Limb (tissue), 2 donors: ENCODE results near the gene OR2AP1.
"Not testable (repeated sequence)": the region's sequence is repeated elsewhere in the genome, so short reads cannot be mapped to it uniquely, and the experiment has no call there.

ENCODE experiments used
- DNase-seq, 2 donors: peaks; one replicate each; pipeline ENCODE4 v3.0.0-alpha.2; 2016; ENCODE audit errors: extremely low spot score in 2 of 2

OR2AP1 gene

DNA sequence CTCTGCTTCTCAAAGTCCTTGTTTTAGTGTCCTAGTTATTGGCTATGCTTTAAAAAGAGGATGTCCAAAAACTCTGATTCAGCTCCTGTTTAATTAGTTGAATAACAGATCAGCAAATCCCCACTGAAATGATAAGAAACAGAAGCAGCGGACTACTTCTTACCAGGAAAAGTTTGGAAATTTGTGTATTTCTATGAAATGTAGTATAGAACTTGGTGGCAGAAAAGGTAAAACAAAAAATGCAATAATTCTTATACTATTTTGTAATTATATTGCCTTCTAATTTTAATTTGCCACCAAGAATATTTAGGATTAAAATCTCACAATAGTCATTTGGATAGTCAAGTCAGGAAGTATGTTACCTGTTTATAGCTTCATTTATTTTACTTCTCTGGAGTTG is at the start of gene OR2AP1:
Gene OR2AP1, plus strand, starts transcription at position 301 of the 400 bp plus-strand sequence. CDS start 1,947 bp downstream, outside the sequence.
- DNase-seq = no peak

DNA sequence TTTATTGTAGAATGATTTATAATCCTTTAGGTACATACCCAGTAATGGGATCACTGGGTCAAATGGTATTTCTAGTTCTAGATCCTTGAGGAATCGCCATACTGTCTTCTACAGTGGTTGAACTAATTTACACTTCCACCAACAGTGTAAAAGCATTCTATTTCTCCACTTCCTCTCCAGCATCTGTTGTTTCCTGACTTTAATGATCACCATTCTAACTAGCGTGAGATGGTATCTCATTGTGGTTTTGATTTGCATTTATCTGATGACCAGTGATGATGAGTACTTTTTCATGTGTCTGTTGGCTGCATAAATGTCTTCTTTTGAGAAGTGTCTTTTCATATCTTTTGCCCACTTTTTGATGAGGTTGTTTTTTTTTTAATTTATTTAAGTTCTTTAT is 24.0 kb upstream of the OR2AP1 start:
- DNase-seq = not testable (repeated sequence)

- no peak for DNase-seq
Observed at GRCh38 chr12:55548756-55549155, 23.5 kb upstream of the OR2AP1 start.

GRCh38 chr12:55549302-55549701 is 23.0 kb upstream of the OR2AP1 start, which contains the start of gene OR6C4:
Gene OR6C4, plus strand, starts transcription at chr12:55549602. Its CDS starts 1,625 bp downstream, at chr12:55551227.
- DNase-seq = no peak

- no peak for DNase-seq
Observed at GRCh38 chr12:55554296-55554695, 18.0 kb upstream of the OR2AP1 start.

DNA sequence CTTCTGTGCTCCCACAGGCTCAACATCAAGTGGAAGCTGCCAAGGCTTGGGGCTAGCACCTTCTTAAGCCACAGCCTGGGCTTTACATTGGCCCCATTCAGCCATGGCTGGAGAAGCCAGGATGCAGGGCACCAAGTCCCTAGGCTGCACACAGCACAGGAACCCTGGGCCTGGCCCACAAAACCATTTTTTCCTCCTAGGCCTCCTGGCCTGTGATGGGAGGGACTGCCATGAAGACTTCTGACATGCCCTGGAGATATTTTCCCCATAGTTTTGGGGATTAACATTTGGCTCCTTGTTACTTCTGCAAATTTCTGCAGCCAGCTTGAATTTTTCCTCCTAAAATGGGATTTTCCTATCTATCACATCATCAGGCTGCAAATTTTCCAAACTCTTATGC is 2.2 kb upstream of the OR2AP1 start:
- not testable (repeated sequence) for DNase-seq

DNA sequence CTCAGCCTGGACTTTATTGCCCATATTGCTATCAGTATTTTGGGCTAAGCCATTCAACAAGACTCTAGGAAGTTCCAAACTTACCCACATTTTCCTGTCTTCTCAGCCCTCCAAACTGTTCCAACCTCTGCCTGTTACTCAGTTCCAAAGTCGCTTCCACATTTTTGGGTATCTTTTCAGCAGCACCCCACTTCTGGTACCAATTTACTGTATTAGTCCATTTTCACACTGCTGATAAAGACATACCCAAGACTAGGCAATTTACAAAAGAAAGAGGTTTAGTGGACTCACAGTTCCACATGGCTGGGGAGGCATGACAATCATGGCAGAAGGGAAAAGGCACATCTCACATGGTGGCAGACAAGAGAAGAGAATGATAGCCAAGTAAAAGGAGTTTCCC is 1.6 kb upstream of the OR2AP1 start:
- not testable (repeated sequence) for DNase-seq

DNA sequence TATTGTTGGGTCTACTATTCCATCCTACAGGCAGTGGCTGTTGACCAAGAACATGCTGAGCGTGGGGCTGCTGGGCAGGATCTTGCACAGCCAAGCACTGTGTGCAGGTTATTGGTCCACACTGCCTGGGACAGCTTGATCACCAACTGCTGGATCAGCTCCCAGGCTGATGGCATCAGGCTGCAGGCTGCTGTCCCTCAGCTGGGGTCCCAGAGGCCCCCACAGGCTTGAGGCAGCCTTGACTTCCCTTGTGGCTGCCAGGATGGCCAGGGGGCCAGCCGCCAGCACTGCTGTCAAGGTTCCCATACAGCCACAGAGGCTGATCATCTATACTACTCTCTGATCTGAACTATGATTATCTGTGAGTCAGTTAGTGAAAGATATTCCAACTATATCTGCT is 9.8 kb downstream of the OR2AP1 start:
- no peak for DNase-seq

GRCh38 chr12:55585817-55586216 is 13.5 kb downstream of the OR2AP1 start:
- no peak for DNase-seq

DNA sequence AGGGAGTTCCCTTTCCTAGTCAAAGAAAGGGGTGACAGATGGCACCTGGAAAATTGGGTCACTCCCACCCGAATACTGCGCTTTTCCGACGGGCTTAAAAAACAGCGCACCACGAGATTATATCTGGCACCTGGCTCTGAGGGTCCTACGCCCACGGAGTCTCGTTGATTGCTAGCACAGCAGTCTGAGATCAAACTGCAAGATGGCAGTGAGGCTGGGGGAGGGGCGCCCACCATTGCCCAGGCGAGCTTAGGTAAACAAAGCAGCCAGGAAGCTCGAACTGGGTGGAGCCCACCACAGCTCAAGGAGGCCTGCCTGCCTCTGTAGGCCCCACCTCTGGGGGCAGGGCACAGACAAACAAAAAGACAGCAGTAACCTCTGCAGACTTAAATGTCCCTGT is 17.9 kb downstream of the OR2AP1 start:
- not testable (repeated sequence) for DNase-seq

DNA sequence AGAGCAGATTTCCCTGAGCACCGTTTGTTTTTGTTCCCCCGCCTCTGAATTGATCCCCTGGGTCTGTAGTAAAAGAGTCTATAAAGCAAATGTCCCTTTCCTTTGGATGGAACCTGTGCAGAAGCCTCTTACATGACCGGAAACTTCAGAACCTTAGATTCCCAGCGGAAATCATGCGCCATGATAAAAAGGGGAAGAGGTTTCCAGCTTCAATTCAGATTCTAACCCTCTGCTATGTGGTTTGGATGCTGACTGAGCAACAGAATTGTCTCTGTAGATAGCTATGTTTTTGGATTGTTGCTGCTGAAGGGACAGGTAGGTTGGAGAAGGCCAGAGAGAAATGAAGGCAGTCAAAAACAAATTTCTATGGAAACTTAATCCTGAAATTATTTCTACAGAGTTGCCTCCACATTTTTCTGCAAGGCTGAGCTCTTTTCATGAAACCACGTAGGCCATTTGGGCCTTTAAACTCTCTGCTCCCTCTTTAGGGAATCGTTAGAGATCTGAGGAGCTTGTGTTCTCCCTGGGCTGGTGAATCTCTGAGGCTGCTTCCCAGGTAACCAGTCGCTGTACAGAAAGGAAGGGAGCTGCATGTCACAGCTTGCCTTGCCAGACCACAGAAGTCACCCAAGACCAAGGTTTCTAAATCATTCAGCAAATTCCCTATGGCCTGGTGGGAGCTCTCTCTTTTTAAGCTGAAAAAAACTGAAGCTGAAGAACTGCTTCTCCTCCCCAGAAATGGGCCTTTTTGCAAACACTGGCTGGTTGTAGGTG is 35.7 kb downstream of the OR2AP1 start:
- DNase-seq = no peak

GRCh38 chr12:55610598-55610997 is 38.3 kb downstream of the OR2AP1 start:
- no peak for DNase-seq

- no peak for DNase-seq
Observed at GRCh38 chr12:55612646-55613045, 40.4 kb downstream of the OR2AP1 start.

DNA sequence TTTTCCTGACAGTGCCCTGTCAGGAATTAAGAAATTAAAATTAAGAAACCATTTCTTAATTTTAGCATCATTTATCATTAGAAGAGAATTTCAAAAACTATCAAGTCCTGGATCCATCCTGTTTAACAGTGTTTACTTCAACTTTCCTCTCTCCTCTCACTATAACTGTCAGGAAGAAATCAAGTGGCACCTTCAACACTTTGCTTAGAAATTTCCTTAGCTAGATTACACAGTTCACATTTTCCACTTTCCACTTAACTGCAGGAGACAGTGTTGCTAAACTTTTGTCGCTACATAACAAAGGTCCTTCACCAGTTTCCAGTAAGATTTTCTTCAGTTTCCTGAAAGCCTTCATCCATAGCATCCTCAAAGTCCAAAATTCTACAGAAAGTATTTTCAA is 42.5 kb downstream of the OR2AP1 start:
- no peak for DNase-seq

DNA sequence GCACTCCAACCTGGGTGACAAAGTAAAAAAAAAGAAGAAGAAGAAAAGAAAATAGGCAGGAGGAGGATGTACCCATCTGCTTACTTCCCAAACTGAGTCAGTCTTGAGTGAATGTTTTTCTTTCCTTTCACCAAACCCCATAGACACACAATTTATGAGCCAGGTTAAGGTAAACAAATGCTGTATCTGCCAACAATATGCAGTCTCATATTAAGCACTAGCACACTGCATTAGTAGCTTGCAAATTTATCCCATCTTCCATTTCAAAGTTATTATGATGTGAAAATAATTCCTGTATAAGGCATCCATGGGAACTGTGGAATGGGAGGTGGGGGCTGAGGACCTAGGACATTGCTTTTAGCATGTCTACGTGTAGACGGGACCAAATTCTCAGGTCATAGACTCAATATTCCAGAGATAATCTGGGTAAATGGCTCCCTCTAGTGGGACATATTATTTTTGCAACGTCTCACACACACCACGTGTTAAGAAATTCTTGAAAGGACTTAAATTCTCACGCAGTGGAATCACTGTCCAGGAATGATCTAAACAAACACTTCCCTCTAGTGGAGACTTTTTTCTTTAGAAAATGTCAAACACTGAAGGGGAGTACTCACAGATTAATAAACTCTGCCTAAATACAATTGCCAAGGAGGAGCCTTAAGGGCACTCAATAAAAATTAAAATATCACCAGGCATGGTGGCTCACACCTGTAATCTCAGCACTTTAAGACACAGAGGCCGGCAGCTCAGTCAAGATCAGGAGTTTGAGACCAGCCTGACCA is 47.3 kb downstream of the OR2AP1 start:
- peak; percentile 49 to 88 for DNase-seq

DNA sequence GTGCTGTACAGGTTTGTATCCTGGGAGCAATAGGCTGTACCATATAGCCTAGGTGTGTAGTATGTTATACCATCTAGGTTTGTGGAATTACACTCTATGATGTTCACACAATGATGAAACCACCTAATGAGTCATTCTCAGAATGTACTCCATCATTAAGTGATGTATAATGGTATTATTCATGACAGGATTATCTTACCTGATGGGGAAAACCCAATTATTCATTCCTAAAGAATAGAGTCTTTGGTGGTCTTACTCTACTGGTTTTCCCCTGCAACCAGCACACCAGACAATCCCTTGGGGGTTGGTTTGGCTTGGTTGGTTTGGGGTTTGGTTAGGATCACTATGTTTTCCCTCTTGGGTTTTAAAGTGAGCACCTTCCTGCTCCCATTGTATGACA is 51.8 kb downstream of the OR2AP1 start:
- no peak for DNase-seq
